ENCODE data around the gene SGTA.

Gene SGTA

DNA sequence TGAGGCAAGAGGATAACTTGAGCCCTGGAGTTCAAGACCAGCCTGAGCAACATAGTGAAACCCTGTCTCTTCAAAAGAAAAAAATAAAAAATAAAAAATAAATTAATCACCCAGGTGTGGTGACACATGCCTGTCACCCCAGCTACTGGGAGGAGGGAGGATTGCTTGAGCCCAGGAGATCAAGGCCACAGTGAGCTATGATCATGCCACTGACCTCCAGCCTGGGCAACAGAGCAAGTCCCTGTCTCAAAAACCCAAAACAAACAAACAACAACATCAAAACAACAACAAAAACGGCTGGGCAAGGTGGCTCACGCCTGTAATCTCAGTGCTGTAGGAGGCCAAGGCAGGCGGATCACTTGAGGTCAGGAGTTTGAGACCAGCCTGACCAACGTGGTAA lies 39.0 kb downstream of the SGTA start:
- no peak for DNase-seq

- DNase-seq: no peak
Measured at GRCh38 chr19:2743099-2743498, 40.0 kb downstream of the SGTA start.

DNA sequence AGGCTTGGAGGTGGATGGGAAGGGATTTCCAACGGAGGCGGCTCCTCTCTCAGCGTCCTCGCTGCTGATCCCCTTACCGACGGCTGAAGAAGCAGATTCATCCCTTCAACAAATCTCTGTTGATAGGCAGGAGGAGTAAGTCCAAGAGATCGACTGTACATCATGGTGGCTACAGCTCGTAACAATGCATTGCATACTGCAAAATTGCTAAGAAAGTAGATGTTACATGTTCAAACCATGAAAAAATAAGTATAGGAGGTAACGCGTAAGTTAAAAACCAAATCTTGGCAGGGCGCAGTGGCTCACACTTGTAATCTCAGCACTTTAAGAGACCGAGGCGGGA lies 42.8 kb downstream of the SGTA start:
- no peak for DNase-seq

DNA sequence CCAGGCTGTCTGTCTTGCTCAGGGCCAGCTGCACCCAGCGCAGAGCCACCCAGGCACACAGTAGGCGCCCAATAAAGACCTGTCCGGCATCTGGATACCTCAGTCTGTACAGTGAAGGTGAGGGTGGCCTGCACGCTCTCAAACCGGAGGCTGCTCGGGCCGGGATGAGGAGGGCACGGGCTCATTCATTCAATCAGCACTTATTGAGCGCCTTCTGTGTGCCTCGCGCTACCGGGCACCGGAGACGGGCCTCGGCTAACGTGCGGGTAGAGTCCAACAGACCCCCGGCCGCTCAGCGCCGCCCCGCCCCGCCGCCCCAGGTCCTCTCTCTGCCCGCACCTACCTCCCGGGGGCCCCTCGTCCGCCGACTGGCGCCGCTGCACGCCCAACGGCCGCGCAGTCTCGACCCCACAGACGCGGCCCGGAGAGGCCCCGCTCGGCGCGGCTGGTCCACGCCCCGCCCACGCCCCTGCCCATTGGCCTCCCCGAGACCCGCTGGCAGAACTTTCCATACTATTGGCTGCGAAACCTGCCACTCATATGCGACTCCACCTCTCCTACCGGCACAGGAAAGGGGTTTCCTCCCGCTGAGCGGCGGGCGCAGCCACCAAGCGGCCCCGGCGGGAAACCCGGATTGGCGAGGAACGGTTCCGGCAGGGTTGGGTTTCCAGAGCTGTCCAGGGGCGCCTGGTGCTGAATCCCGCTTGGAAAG lies 43.3 kb downstream of the SGTA start, which contains the start of gene SLC39A3:
Gene SLC39A3 (minus strand): TSS at position 416 of the 712 bp plus-strand sequence. CDS start 2,760 bp downstream, outside the sequence.
- peak; percentile 100 for DNase-seq

- DNase-seq: no peak
Measured at GRCh38 chr19:2736550-2737190, 46.4 kb downstream of the SGTA start.

- DNase-seq: no peak
Measured at GRCh38 chr19:2735374-2735773, 47.7 kb downstream of the SGTA start.

GRCh38 chr19:2734589-2735288 lies 48.3 kb downstream of the SGTA start:
- no peak for DNase-seq

DNA sequence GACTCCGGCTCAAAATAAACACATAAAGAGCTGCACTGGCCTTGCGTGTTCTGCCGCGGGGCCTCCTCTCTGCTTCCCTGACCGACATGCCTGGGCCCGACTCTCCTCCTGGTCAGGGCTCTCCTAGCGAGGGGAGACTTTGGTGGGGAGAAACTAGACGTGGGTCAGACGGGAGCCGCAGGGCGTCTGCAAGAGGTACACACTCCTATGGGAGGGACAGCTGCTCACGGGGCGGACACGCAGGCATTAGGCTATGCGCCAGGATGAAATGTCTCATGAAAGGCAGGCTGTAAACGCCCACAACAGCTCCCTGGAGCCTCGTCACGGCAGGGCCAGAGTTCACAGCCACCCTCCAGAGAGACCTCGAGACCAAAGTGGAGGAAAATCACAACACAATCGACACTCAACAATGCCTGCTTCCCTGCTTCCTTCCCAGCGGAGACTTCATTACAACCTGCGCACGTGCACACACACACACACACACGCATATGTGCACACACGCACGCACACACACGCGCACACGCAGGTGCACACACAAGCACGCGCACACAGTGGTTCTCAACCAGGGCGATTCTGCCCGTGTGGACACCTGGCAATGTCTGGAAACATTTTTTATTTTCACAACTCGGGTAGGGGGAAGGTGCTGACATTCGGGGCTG lies 49.0 kb downstream of the SGTA start:
- no peak for DNase-seq

- DNase-seq: no peak
Measured at GRCh38 chr19:2732883-2733282, 50.2 kb downstream of the SGTA start.

- DNase-seq: no peak
Measured at GRCh38 chr19:2732157-2732725, 50.8 kb downstream of the SGTA start.

DNA sequence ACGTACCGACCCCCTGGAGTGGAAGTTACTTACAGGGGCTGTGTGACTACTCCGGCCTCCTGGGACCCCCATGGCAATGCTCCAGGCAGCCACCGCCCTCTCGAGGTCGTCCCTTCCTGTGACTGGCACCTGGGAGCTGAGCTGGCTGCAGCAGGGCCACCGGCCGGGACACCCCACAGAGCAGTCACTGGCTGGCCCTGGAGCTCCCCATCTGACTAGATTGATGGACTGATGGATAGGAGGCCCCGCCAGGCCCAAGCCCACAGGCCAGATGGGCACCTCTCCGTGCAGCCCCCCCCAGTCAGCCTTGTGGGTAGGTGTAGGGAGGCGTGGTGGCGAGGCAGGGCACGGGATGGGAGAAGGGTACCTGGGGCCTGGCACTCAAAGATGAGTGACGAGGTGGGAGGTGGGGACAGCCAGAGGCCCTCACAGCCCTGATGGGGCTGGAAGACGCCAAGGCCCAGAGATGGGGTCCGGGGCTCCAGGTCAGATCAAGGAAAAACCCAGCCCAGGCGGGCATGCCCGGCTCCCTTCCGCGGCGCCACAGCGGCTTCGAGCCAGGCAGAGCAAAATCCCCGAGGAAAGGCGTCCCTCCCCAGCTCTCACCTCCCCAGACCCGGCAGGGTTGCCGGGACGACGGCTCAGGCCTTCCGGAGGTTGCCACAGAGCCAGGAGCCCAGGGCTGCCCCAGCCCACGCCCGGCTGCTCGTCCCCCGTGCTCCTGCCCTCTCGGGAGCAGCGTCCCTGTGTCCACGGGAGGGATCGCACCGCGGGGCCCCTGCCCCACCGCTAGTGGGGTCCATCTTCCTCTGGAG lies 51.7 kb downstream of the SGTA start:
- DNase-seq: no peak

DNA sequence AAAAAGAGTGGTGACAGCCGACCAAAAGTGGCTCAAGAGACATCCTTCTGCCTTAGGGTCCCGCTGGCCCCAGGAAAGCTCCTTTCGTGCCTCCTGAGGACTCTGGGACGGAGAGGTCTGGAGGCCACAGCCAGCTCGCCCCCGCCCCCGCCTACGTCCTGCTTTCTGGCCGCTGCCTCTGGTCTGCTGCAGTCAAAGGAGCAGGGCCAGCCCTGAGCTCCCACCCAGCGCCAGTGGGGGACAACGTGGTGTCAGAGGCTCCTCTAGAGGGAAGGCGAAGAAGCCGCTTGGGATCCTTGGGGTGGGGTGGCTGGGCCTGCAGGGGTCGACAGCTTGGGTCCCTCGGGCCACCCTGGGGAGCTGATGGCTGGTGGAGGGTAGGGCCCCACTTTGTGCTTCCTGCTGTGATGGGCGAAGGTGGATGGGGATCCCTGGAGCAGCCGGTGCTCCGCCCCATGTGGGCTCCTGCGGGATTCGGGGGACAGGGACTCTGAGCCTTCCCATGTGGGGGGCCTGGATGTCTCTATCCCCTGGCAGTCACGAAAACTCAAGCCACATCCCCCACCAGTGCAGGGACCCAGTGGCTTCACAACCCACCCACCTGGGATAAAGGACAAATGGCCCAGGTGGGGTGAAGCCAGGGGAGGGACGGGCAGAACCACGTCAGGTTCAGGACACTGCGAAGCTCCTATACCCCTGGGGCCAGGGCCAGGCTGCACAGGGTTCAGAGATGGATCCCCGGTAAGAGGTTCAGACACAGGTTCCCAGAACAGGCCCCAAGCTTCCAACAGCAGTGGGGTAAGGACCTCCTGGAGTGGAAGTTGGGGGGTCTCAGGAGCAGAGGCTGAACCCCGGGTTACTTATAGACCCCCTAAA lies 52.9 kb downstream of the SGTA start:
- no peak for DNase-seq

- no peak for DNase-seq
Measured at GRCh38 chr19:2728783-2729387, 54.2 kb downstream of the SGTA start.

DNA sequence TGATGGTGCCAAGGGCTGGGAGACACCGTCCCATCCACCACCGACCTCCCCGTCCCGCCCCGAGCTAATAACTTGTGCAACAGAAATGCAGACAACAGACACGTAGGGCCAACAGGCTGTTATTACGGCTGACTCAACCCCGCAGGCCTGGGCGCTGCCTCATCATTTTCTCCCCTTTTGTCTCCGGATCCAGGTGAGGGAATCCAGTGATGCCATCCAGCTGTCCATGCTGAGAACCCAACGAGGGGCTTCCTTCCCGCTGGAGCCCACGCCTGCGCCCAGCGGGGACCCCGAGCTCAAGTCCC lies 55.5 kb downstream of the SGTA start:
- no peak for DNase-seq

GRCh38 chr19:2726904-2727639 lies 56.0 kb downstream of the SGTA start:
- no peak for DNase-seq

- no peak for DNase-seq
Measured at GRCh38 chr19:2726160-2726855, 56.8 kb downstream of the SGTA start.

- no peak for DNase-seq
Measured at GRCh38 chr19:2724148-2724557, 58.9 kb downstream of the SGTA start.

GRCh38 chr19:2723747-2724146 lies 59.3 kb downstream of the SGTA start:
- no peak for DNase-seq

- no peak for DNase-seq
Measured at GRCh38 chr19:2723345-2723715, 59.7 kb downstream of the SGTA start.
